Raji (cell line): ENCODE measurements around the gene ARHGAP44.

Source experiments
- POLR2A ChIP-seq: IDR thresholded peaks from 2 replicates; pipeline ENCODE4 v1.6.1; 2011; ENCODE audit warnings: low read depth, low read length, control low read depth; ENCODE audit not compliant: insufficient read depth

Gene ARHGAP44

DNA sequence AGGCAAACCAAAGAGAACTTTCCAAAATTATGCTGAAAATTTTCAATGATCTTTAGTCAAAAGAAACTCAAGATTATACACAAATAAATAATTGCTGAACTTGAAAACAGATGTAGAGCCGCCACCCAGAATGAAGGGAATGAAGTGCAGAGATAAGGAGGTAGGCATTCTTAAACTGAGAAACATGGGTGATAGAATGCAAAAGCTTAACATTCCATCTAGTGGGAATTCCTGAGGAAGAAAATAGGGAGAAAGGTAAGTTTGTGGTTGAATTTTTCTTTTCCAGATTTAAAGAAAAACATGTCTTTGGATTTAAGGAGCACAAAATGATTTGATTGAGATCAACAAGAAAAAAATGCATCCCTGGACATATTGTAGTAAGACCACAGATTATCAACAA, 120.2 kb downstream of the ARHGAP44 start:
- no peak for TF ChIP-seq POLR2A

DNA sequence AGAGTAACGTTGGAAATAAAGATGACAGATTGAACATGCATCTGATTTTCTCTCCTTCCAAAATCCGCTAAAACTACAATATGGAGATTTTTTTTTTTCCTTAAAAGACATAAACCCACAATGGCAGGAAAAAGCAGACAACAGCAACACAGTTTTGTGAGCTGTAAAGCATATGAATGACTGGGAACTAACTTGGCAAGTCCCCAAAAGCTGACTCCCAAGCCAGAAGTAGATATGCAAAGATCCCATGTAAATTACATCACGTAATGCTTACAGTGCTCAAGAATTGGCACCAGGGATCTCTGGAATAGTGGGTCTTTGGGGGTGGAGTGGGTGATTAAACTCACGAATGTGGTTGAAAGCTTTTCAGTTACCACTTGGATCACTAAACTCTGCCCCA, 121.9 kb downstream of the ARHGAP44 start:
- no peak for TF ChIP-seq POLR2A

DNA sequence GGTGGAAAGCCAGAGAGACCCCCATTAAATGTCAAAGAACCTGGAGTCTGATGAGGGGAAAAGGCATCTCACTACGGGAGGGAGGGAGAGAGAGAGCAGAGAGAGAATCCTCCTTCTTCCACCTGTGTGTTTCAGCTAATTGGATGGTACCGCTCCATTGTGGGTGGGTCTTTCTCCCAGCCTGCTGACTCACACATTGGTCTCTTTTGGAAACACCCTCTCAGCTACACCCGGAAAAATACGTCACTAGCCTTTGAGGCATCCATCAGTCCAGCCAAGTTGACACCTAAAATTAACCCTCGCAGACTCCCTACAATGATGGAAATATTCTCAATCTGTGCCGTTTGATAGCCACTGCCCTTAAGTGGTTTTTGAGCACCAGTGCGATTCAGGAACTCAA, 128.1 kb downstream of the ARHGAP44 start:
- TF ChIP-seq POLR2A = no peak

DNA sequence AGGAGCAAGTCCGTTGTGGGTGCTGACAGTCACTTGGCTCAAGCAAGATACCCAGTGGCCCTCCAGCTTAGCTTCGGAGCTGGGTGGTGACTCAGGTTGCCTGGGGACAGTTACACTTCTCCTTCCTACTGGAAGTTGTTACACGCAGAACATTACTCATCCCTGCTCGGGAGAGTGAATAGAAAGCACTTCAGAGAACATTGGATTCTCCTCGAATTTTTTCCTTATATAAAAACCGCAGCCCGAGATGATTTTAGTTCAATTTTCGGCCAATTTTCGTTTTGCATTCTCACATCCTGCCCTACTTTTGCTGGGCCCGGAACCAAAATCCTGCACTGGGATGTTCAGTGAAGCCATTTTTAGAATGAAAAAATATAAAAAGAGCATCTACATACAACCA, 128.8 kb downstream of the ARHGAP44 start:
- no peak for TF ChIP-seq POLR2A

DNA sequence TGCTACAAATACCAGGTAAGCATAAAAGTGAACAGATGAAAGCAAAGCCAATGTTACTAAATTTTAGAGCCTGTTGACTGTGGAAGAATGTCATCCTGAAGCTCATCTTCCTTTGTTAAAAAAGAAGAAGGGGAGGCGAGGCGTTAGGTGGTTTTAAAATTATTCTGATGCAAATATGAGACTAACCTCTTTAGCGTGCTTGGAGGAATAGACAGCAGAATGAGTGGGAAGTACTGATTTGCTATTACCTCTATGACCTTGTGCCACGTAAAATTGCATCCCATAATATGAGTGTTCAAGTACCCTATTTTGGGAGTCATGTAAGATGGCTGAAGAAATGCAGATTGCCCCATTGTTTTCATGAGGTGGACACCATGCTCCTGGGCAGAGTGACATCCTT, 132.8 kb downstream of the ARHGAP44 start:
- no peak for TF ChIP-seq POLR2A

DNA sequence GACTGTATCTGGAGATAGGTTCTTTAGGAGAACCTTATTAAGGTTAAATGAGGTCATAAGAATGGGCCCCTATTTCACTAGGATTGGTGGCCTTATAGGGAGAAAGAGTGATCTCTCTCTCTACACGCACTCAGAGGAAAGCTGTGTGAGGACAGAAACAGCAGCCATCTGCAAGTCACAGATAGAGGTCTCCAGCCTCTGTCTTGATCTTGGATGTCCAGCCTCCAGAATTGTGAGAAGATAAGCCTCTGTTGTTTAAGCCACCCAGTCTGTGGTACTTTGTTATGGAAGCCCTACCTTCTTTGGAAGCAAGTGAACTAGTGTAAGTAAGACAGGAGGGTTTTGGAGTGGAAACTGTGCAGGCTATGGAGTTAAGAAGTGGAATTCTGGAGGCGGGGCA, 135.3 kb downstream of the ARHGAP44 start:
- no peak for TF ChIP-seq POLR2A

DNA sequence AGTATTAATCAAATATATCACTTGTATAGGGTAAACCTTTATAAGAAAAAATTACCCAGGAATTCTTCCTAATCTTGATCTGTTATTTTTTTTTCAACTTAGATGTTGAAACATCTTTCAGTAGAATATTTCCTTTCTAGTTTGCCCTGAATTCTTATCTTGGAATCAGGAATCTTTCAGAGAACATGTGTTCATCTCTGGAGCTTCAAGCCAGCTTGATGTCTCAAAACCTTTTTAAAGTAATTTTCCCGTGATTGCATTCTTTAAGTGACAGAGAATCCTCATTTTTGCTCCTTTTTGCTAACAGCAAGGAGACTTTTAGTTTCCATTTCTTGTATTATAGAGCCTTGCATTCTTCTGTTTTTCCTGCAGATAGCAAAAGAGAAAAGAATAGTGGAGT, 137.7 kb downstream of the ARHGAP44 start:
- TF ChIP-seq POLR2A = no peak

DNA sequence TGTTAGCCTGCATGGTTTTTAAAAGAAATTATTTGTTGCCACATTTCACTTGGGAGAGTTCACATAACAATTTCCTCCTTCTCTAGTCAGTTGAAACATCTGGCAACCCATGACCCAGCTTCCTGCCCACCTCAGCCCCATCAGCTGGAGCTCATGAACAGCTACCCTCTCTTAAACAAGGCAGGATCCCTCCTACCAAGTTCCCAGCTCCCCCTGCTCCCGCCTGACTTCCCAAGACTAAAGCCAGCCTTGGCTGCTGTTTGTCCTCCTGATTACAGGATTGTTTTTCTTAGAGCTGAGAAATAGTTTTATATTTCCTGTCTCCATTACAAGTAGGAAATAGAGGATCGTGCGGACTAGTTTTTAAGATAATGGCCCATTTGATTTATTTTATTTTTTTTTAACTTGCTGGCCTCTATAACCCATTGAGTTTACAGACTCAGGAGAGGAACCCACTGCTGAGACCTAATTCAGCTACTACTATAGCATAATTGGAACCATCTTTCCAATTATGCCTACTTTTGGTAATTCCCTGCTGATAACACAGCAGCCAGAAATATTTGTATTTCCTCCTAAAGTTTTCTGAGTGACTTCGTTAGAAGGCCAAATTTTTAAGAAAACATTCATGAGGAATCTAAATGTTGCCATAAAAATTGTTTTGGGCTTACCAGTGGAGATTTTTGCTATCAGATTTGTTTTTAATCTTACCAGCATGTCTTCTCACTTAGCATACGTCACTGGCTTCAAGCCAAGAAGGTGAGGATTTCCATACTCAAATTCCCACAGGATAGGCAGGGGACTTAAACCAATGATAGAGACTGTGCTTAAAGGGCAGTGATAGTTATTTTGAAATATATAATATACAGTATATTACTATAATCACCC, 138.5 kb downstream of the ARHGAP44 start:
- TF ChIP-seq POLR2A = no peak

DNA sequence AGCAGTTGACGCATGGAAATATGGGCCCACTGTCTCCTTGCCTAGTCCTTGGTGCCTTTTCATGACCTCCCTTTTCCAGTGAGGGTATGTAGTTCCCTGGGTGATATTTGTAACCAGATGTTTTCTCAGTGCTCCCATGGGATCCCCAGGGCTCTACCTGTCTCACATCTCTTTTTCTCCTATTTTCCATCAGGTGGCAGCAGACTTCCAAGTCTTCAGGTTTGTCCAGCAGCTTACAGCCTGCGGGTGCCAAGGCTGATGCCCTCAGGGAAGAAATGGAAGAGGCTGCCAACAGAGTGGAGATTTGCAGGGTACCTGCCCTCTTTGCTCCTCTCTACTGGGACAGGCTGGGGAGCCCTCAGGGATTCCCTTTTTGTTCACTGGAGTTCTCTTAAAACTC, 139.4 kb downstream of the ARHGAP44 start:
- no peak for TF ChIP-seq POLR2A

DNA sequence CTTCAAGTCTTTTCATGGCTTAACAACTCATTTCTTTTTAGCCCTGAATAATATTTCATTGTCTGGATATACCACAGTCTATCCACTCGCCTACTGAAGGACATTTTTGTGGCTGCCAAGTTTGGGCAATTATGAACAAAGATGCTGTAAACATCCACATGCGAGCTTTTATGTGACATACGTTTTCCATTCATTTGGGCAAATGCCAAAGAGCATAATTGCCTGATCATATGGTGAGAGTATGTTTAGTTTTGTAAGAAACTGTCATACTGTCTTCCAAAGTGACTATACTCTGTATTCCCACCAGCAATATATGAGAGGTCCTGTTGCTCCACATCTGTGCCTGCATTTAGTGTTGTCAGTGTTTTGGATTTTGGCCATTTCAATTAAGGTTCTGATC, 147.2 kb downstream of the ARHGAP44 start:
- TF ChIP-seq POLR2A = no peak

DNA sequence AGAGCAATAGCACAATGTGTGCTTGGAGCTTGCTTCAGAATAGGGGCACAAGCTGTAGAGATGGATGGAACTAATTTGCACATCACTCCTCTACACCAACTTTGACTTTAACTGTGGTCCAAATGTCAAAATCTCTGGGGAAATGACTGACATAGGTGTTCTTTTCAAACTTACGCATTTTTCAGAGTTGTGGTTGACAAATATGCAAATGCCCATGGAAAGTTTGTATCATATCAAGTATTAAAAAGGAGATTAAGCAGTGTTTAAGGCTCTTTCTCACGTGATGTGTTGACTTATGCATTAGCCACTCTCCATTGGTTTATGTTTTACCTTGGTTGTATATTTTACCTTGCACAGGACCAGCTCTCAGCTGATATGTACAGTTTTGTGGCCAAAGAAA, 151.4 kb downstream of the ARHGAP44 start:
- TF ChIP-seq POLR2A = no peak

DNA sequence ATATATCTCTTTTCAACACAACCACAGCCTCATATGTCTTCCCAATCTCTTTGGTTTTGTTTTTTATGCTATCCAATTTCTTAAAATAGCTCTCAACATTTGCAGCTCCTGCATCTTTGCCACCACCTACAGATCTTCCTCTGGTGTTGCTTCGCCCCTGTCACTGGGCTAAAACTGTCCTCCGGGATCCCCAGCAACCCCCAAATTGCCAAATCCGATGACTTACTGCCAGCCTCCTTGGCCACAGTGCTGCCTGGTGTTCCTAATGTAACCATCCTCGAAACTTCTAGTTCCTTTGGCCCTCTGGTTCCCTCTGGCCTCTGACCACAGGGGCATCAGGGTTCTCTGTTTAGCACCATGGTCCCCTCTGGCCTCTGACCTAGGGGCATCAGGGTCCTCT, 157.7 kb downstream of the ARHGAP44 start:
- TF ChIP-seq POLR2A = no peak

DNA sequence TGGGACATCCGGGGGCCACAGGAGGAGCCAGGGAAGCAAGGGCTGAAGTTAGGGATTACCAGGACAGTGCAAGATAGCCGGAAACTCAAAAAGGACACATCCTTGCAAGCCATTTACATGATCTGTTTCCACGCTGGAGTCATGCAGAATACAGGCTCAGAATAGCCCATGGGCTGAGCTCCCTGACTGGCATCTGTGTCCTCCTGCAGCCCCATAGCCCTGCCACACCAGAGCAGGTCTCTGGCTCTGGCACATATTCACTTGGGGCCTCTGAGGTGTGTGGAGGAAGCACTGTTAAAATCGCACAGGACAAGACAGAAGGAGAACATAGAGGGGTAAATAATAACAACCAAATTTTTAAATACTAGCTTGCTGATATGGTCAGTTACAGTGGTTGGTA, 162.7 kb downstream of the ARHGAP44 start:
- no peak for TF ChIP-seq POLR2A

DNA sequence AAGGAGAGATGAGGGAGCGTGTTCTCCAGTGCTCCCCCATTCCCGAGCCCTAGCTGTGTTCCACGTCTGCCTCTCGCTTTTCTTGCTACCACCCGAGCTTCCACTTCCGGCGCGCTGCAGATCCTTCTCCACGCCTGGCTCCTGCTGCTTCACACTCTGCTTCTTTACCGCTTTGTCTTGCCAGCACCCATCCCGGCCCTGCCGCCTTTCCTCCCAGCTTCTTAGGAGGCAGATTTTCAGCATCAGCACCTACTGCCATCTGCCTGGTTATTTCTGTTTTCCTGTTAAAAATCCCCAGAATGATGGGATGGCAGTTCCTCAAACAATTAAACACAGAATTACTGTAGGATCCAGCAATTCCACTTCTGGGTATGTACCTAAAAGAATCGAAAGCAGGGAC, 163.9 kb downstream of the ARHGAP44 start:
- no peak for TF ChIP-seq POLR2A

DNA sequence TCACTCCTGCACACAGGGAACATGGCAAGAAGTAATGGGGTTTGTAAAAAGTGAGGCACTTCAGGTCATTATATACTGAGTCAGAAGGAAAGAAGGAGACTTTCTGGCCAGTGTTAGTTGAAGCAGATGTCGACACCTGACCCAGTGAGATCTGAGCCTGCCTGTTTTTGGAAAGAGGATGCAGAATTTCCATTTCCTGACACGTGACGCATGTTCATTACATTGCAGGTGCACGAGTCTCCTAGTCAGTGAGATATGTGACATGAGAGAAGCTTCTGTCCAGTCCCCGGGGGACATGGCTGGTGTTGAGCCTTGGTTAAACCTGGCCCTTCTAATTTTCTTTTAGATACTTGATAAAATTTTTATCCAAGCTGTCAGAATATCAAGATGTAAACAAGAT, 166.2 kb downstream of the ARHGAP44 start:
- no peak for TF ChIP-seq POLR2A

DNA sequence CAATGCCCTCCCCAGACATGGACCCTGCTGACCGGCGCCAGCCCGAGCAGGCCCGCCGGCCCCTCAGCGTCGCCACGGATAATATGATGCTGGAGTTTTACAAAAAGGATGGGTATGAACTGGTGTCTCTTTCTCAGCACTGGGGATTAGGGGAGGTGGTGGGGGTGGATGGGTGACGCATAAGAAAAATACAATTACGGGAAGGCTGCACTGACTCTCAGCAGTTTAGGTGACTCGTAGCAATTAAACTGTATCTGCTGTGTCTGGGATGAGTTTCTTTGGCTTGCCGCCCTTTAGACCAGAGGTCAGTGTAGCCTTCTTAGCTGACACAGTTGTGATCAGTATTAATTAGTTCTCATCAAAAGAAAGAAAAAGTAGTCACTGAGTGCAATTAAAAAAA, 169.5 kb downstream of the ARHGAP44 start:
- TF ChIP-seq POLR2A = no peak

DNA sequence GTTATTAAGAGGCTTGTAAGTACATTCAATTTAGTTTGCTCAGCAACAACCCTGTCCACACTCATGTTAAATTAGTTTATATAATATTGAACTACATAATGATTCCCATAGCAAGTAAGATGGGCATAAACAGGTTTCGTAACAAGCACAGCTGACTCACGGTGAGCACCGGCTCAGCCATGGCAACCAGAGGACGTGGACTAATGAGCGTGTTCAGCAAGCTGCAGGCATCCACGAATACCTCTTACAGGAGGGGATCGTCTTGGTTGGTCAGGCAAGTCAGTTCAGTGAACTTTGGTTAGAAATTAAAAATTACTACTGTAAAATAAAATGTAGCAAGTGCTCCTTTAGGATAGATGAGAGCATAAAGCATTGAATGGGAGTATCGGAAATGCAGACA, 170.1 kb downstream of the ARHGAP44 start:
- no peak for TF ChIP-seq POLR2A

DNA sequence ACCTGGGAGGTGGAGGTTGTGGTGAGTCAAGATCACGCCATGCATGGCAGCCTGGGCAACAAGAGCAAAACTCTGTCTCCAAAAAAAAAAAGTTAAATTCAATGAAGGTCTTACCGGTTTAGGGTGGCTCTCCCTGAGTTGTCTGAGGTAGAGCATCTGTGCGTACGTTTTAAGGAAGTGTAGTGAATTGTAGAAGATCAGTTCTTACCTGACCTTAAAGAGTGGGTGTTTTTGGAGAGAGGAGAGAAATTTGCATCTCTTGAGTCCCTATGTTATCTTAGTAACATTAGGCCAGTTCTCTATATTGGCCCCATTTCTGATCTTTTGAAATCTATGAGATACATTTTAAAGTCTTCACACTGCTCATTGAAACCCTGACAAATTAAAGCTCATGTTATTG, 172.4 kb downstream of the ARHGAP44 start:
- TF ChIP-seq POLR2A = no peak

DNA sequence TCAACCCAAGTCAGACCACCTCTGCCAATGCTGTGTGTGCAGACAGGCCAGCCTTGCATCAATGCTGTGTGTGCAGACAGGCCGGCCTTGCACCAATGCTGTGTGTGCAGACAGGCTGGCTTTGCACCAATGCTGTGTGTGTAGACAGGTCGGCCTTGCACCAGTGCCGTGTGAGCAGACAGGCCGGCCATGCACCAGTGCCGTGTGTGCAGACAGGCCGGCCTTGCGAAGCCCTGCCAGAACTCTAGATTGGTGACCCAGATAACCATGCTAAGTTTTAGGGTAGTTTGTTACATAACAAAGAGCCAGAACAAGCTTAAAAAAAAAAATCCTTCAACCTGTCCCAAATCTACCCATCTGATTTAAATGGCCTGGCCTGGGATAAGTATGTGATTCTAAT, 174.2 kb downstream of the ARHGAP44 start:
- no peak for TF ChIP-seq POLR2A
